K562 (cell line): ENCODE measurements around the gene FAXC.

Experiments used
- POLR2AphosphoS5 ChIP-seq: IDR thresholded peaks from 2 replicates; pipeline ENCODE4 v1.6.1; 2011; ENCODE audit warnings: mild to moderate bottlenecking, low read depth, low read length, moderate library complexity; ENCODE audit not compliant: control insufficient read depth, insufficient read depth
- ZNF589 ChIP-seq: fragments of 200-800 bp; sonication (Bioruptor generic); IDR thresholded peaks from 2 replicates; pipeline ENCODE4 v1.6.1; 2016; ENCODE audit warnings: low read depth, missing genetic modification characterization, missing compliant biosample characterization

DNA sequence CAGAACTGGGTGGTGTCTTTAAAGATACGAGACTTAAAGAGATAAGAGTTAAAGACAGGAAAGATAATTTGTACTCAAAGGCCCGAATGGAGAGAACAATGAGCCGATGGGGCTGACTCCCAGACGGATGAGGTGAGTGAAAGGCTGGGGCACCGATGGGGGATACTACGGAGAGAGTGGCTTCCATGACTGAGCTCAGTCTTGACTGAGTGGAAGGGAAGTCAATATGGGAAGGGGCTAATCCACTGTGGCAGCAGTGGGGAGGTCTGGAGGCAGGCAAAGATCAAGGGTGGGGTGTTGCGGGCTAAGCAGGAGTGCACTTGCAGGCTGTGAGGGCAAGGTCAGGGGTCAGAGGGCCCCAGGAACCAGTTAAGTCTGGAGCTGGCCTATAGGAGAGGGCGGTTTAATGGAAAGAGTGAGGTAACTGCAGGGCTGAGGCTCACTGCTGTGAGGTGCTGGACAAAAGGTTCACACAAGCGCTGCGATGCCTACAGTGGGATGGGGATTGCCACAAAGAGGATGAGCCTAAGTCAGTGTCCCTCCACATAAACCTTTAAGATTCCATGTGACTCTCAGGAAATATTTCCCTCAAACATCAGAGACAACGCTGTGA, 42.1 kb downstream of the FAXC start:
- TF ChIP-seq POLR2AphosphoS5, result no peak
- no peak for TF ChIP-seq ZNF589 (CRISPR knock-in tag)
